Amygdala (tissue), 56 donors: Measurements from ENCODE around the gene ADAMTSL1.

Source experiments
- DNase-seq, 56 donors: peaks; one replicate each; lab custom pipeline; 2025; lab: John Stamatoyannopoulos, UW

Gene ADAMTSL1

DNA sequence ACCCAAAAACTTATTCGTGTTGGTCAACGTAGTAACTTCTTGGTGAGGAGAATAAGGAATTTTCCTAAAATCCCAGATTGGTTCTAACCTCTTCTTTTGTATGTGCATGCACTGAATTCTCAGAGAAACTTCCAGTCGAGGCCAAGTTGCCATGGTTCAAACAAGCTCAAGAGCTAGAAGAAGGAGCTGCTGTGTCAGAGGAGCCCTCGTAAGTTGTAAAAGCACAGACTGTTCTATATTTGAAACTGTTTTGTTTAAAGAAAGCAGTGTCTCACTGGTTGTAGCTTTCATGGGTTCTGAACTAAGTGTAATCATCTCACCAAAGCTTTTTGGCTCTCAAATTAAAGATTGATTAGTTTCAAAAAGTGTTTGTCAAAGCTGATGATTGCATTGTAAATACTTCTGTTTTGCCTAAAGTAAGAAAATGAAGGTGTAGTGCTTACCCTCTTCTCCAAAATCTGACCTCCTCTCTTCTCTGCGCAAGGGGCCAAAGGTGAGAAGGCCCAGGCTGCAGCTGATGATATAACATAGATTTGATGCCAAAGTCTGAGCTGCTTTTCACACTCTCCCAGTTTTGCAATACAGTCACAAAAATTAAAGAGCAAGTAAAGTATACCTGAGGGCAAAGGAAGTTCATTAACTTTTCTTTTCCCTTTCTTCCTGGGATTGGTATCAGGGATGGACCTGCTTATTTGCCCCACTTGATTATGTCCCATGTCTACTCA is 210.8 kb downstream of the ADAMTSL1 start:
- DNase-seq, result peak in 10 of 56 donors; percentile 2 to 36 (median 16)

DNA sequence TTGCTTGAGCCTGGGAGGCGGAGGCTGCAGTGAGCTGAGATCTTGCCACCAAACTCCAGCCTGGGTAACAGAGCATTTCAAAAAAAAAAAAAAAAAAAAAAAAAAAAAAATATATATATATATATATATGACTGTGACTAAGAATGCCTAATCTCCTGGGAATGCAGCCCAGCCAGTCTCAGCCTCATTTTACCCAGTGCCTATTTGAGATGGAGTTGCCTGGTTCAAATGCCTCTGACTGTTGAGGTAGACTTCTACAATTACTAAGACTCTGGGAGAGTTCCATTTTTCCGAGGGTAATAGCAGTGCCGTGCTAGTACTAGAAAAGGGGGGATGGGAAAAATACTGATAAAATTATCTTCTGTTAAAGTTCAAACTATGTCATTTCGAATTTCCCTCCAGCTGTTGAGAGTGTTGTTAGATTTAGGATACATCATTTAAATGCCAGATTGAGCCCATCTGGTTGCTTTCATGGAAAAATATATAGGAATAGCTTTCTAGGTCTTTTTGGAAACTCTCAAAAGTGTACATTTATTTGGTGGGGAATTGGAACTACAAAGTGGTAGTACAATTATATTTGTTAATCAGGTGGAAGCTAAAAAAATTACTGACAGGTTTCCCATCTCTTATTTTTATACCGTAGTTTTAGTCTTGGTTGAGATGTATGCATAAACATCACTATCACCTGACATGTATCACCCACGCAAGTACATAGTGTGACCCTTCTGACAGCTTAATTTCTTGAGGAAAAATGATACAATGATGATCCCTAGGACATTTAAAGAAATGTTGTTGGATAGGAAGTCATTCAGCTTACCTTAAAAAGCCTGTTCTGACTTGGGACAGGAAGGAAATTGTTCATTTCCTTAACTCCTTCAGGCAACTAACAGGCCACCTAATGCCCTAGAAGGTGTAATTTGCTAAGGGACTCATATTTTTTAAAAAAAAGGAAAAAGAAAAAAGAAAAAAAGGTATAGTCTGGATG is 214.9 kb downstream of the ADAMTSL1 start:
- DNase-seq, result no peak

DNA sequence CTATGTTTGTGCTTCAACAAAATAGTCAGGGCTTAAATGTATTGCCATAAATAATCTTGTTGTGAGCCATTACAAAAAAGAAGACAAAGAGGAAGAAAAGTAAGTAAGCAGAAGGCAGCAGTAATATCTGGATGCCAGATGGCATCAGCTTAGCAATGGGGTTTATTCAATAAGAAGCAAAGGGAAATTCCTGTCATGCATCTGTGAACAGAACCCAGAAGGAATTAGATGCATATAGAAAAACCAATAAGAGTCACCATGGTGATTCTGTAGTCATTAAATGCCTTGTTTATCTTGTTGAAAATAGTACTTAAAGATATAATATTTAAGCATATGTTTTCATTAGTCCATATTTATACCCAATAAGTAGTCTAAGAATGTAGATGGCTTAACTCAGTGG is 216.0 kb downstream of the ADAMTSL1 start:
- no peak for DNase-seq

DNA sequence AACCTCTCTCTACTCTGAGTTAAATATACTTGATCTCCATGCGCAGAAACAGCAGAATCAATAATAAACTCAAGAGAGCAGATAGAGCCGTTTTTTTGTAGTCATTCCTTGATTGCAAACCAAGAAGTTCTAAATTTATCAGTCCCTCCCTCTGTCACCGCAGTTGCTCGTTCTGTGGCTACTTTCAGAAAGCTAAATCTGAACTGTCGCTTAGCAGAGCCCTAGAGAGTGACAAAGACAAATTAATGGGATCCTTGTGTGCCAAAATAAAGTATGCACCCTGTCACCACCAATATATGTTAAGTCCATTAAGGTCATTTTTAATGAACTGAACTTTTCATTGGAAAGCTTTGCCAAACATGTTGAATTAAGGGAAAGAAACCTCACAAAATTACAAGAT is 218.3 kb downstream of the ADAMTSL1 start:
- no peak for DNase-seq

DNA sequence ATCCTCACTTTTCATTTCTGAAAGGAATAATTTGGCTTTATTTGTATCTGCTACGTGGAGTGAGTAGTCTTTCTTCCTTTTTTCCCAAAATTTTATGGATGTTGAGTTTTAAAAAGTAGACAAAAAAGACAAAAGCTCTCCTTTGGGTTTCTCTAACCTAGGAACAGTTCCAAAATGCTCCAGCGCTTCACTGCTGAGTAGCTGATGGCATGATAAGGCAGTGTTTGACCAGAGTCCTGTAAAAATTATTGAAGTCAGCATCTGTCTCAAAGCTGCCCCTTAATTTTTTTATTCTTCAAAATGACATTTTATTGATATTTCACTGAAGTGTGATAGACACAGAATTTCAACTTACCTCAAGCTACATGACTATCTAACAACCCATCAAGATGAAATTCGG is 219.0 kb downstream of the ADAMTSL1 start:
- DNase-seq, result no peak

DNA sequence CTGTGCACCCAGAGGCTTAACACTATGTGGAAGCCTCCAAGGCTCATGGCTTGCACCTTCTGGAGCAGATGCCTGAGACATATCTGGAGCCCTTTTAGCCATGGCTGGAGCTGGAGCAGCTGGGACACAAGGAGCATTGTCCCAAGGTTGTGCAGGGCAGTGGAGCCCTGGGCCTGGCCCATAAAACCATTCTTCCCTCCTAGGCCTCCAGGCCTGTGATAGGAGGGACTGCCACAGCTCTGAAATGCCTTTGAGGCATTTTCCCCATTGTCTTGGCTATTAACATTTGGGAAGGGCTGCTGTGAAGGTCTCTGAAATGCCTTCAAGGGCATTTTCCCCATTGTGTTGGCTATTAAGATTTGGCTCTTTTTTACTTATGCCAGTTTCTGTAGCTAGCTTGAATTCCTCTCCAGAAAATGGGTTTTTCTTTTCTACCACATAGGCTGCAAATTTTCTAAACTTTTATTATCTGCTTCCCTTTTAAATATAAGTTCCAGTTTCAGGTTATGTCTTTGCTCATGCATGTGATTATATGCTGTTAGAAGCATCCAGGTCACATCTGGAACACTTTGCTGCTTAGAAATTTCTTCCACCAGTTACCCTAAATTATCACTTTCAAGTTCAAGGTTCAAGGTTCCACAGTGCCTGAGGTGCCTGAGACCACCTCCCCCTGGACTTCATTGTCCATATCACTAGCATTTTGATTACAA is 221.2 kb downstream of the ADAMTSL1 start:
- DNase-seq, result no peak

DNA sequence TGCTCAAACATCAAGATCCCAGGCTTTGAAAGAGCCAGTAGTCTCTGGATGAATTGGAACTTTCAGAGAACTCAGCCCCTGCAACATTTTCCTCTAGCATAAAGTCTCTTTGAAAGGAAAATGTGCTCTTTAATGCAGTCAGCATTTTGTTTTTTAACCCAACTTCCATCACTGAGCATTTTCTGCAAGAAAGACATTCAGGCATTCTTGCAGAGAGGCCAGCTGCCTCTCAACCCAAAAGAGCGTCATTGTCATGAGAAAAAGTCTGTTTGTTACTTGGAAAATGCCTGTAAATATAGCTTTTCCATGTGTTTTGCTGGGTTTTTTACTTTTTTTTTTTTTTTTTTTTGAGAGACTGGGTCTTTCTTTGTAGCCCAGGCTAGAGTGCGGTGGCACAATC is 225.0 kb downstream of the ADAMTSL1 start:
- DNase-seq, result no peak

DNA sequence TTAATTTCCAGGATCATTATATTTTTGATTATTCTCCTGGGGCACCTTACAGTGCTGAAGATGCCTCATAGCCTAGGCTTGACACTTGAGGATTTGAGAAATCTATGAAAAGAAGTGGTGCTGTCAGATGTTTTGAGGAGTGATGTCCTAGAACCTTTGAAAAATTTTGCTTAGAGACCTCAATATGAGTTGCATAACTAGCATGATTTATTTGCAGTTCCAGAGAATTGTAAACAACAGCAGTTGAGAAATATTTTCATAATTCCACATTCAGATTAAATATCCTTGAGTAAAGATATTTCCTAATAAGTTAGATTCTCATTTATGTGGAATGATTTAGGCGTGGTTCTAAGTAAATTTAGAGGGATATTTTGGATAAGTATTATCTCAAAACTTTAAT is 225.8 kb downstream of the ADAMTSL1 start:
- DNase-seq, result no peak

DNA sequence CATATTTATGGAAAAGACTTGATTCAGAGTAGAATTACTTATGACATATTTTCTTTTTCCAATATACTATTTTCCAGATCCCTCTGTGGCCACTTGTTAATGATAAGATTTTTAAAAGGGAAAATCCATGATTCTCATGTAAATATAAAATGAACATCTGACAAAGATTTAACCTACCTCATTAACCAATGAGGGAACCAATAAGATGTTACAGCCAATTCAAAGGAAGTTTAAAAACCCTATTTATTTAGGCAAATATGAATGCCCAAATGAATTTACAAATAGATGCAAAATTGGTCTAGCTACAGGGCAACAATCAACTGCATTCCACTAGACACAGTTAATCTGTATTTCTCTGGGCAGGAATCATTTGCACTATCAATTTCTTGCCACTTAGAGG is 226.8 kb downstream of the ADAMTSL1 start:
- DNase-seq, result no peak

DNA sequence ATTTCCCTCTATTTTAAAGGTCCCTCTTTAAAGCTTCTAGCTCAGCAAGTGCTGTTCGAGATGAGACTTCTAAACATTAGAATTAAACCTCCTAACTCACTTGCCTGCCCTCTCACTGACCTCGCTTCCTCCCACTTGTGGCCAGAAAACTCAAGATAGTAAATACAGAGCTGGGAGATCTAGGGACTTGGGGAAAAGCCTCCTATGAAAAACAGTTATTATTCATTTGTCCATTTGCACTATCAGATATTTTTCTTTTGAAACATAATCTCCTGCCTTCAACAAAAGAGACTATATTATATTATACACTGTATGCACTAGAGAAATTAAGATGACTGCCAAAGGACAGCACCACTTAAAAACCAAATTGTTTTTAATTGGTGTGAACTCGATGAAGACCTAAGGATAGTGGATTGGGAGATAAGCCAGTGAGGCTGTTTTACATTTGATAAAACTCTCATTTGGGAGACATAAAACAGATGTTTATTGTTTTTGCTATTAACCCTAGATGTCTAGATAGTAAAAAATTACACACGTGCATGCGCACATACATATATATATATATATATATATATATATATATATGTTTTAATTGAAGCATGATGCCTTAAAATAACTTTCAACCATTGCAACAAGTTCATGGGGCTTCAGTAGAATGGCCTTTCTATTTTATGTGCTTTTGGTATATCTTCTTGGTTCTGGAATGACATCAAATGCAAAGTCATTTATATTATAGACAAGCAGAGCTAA is 229.4 kb downstream of the ADAMTSL1 start:
- no peak for DNase-seq

DNA sequence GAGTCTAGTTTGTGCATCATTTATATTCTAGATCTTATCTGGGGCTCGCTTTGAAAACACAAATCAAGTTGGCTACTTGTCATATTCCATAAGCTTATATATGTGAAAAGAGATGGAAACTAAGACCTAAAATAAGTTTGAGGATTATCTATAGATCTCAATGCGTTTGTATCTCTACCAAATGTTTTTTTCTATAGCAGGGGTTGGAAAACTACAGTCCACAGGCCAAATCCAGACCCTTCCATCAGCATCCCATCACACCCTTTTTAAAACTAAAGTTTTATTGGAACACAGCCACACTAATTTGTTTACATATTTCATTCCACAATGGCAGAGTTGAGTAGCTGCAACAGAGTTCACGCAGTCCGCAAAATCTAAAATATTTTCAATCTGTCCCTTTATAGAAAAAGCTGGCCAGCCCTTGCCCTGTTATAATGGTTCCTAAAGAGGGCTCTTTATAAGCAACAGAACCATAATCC is 230.0 kb downstream of the ADAMTSL1 start:
- no peak for DNase-seq

DNA sequence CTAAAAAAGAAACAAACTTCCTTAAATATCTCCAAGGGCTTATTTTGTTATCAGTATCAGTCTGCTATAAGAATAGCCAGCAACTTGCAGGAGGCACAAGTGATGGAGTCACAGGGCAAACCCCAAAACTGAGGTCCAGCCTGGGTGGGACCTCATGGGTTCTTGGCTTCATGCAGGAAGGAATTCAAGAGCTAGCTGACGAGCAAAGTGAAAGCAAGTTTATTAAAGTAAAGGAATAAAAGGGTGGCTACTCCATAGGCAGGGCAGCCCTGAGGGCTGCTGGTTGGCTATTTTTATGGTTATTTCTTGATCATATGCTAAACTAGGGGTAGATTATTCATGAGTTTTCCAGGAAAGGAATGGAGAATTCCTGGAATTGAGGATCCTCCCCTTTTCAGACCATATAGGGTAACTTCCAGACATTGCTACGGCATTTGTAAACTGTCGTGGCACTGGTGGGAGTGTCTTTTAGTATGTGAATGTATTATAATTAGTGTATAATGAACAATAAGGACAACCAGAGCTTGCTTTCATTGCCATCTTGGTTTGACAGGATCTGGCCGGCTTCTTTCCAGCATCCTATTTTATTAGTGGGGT is 231.9 kb downstream of the ADAMTSL1 start:
- DNase-seq, result no peak

DNA sequence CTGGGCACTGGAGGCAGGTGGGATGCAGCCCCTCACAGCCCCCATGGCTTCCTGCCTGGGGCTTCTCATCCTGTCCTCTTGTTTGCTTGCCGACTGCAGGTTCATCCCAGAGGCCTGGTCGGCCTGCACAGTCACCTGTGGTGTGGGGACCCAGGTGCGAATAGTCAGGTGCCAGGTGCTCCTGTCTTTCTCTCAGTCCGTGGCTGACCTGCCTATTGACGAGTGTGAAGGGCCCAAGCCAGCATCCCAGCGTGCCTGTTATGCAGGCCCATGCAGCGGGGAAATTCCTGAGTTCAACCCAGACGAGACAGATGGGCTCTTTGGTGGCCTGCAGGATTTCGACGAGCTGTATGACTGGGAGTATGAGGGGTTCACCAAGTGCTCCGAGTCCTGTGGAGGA is 232.7 kb downstream of the ADAMTSL1 start:
- no peak for DNase-seq

DNA sequence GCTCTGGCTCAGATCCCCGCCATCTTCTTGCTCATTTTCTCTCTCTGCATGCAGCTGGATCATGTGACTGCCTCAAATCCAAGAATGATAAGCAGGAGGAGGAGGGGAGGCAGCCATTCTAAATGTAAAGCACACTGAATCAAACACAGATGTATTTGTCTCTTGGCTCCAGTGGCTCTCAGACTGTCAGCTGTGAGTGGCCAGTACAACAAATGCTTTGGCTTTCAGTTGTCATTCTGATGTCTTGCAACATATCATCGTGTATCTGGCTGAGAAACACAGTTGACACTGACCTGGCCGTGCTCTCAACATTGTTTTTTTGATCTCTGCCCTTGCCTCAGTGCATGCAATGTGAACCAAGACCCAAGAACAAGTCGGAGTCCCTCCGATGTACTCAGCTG is 233.1 kb downstream of the ADAMTSL1 start:
- peak in 3 of 56 donors; percentile 5 to 19 (median 15) for DNase-seq

DNA sequence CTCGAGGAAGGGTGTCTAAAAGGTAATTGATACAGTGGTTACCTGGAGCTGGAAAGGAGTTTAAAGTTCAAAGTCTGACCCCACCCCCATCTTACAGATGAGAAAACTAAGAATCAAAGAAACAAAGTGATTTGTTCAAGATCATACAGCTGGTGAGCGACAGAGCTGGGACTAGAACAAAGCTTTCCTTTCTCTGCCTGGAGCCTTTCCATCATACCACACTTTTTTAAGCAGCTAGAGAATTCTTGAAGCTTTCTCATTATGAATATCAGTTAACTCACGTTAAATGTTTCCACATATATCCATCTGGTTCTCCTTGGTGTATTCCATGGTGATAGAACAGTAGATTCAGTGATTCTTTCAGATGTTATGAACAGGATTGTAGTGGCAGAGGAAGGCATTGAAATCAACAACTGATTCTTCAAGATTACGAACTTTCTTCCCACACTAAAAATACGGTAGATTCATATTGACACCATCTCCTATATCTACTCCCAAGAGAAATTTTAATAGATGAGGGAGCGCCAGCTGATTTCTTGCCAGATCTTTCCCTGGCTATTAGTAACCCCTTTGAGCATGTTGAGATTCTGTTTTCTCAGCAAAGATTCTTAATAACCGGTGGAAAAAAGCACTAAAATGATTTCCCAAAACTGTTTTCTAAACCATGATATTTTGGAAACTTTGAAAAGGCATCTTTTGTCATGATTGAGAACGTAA is 233.7 kb downstream of the ADAMTSL1 start:
- DNase-seq, result no peak

DNA sequence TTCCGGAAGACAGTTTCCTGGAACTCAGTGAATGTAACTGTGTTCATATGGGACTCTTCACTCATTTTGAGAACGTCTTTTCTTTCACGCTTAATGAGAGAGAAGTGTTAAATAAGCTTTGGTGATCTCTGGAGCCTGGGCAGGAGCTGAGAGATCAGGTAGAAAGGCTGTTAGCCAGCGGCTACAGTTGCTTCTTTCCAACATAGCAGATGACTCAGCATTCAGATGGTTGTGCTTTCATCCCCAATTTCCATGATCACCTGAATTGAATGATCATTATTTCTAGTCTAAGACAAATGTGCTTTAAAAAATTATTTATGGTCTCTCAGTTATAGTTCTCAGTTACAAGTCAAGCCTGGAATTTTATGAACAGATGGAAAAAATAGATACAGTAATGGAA is 234.5 kb downstream of the ADAMTSL1 start:
- DNase-seq, result no peak

DNA sequence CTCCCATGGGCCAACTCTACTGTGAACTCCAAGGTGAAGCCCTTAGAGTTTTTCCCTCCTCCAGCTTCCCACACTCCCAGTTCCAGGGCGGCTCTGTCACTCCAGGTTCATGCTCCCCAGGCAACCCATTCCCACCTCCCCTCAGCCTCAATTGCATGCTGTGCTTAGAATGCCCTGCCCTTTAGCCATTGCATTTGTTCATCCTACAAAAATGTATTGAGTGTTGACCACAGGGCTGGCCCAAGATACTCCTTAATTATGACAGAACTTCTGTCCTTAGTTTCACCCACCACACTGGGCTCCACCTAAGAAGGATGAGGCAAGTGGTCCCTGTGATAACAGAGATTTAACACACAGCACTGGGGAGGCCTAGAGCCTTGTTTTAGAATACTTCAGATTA is 236.1 kb downstream of the ADAMTSL1 start:
- DNase-seq, result no peak

DNA sequence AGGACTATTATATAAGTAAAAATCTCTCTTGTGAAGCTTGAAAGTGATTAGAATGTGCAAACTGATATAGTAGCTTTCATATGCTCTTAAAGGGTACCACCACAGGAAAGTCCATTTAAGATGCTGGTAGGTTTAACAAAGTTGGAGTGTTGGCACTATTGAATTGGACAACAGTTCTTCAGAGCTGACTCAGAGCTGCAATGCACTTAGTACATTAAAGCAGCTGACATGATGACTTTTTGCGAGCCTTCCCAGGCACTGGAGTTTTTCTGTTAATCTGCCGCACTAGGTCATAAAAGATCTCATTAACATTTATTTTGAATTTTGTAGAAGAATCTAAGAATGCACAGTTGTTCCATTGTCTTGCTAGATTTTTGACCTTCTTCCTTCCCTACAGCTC is 243.8 kb downstream of the ADAMTSL1 start:
- DNase-seq, result no peak

DNA sequence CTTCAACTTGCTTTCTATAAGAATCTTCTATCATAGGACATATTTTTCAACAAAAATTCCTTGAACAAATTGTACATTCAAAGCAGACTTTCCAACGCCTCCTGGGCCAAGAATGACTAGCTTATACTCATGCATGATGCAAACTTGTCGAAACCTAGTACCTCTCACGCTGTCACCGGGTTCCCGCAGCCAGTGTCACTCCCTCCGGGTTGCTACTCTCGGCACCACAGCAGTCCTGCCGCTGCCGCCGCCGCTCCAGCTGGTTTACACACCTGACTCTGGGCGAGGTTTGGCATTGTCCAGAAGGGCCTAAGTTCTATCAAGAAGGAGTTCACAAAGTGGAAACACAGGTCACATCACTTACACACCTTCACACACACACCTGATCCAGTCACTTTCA is 244.4 kb downstream of the ADAMTSL1 start:
- no peak for DNase-seq
